Endothelial cell of umbilical vein (primary cell): ENCODE data around the gene TFCP2. TPM values are rescaled to one million over a fixed set of nuclear protein-coding genes. Genes with fewer than 3 reads are reported as not detected.

Experiments
- BruUV-seq: library from RNA; stranded (reverse); fragments of 400-500 nt; replicated peaks from 2 replicates; lab custom pipeline; 2021; lab: Mats Ljungman, UMichigan
- CTCF ChIA-PET: fragments of 300-600, 350-600 bp; sonication (Branson Sonifier 250); formaldehyde crosslinking; loops from one replicate; lab custom pipeline; 2021; ENCODE audit warnings: antibody characterized with exemption, inconsistent platforms; lab: Charles Lee
- POLR2A ChIA-PET: fragments of 300-600, 350-600 bp; sonication (Branson Sonifier 250); formaldehyde crosslinking; loops from one replicate; lab custom pipeline; 2021; ENCODE audit warnings: antibody characterized with exemption, inconsistent platforms; lab: Charles Lee
- DNase-seq: peaks from one replicate; pipeline ENCODE4 v3.0.0-alpha.2; 2011; ENCODE audit warnings: low read depth, low spot score
- FAIRE-seq: peaks from 2 replicates; lab custom pipeline; 2011; peaks lifted over from hg19 to GRCh38; lab: Jason Lieb, UNC
- H2AFZ ChIP-seq: 2 replicates; pipeline ENCODE4 v1.6.0; 2012; ENCODE audit warnings: low read depth, low read length, control low read depth, inconsistent platforms
- H3K27ac ChIP-seq: 2 replicates; pipeline ENCODE4 v1.5.1; 2011; ENCODE audit warnings: low read depth, mild to moderate bottlenecking, control low read depth, low read length, moderate library complexity; ENCODE audit not compliant: insufficient read depth
- H3K27me3 ChIP-seq, 2 experiments: 2 replicates each; pipeline versions ENCODE4 v1.6.0 to v1.6.1; 2011; ENCODE audit warnings: low read length in 2 of 2, mixed read lengths in 1 of 2; ENCODE audit not compliant: control insufficient read depth in 2 of 2, insufficient read depth in 2 of 2
- H3K36me3 ChIP-seq, 2 experiments: 2 replicates in 1 of 2; 3 replicates in 1 of 2; pipeline ENCODE4 v1.5.1; 2011; ENCODE audit warnings: low read length in 2 of 2, mild to moderate bottlenecking in 1 of 2, moderate library complexity in 1 of 2; ENCODE audit not compliant: control insufficient read depth in 2 of 2, insufficient read depth in 2 of 2; ENCODE audit errors: extremely low read depth in 1 of 2
- H3K4me1 ChIP-seq: 3 replicates; pipeline ENCODE4 v1.5.1; 2011; ENCODE audit warnings: mild to moderate bottlenecking, low read length; ENCODE audit not compliant: control insufficient read depth, insufficient read depth; ENCODE audit errors: extremely low read depth
- H3K4me2 ChIP-seq: 2 replicates; pipeline ENCODE4 v1.6.1; 2011; ENCODE audit warnings: low read length, control low read depth, mixed read lengths; ENCODE audit not compliant: insufficient read depth
- H3K4me3 ChIP-seq, 3 experiments: fragments of 200-600 bp in 1 of 3; sonication (generic), shearing (Covaris generic) in 1 of 3; replicated peaks in 1 of 3; 2 replicates each; pipeline ENCODE4 v1.5.1; 2011 to 2016; ENCODE audit warnings: control low read depth in 3 of 3, low read length in 3 of 3, mild to moderate bottlenecking in 2 of 3, inconsistent platforms in 1 of 3, low read depth in 1 of 3, moderate library complexity in 1 of 3; ENCODE audit not compliant: insufficient read depth in 1 of 3
- H3K79me2 ChIP-seq: 2 replicates; pipeline ENCODE4 v1.6.0; 2012; ENCODE audit warnings: low read length, inconsistent platforms; ENCODE audit not compliant: control insufficient read depth, insufficient read depth
- H3K9ac ChIP-seq: replicated peaks from 2 replicates; pipeline ENCODE3; 2011; ENCODE audit warnings: low read length, control low read depth; ENCODE audit not compliant: insufficient read depth; ENCODE audit errors: extremely low read depth
- H3K9me1 ChIP-seq: replicated peaks from 3 replicates; pipeline ENCODE4 v1.6.0; 2011; ENCODE audit warnings: mild to moderate bottlenecking, low read length; ENCODE audit not compliant: control insufficient read depth, insufficient read depth; ENCODE audit errors: extremely low read depth
- H3K9me3 ChIP-seq: replicated peaks from 2 replicates; pipeline ENCODE4 v1.5.1; 2012; ENCODE audit warnings: low read length, inconsistent platforms; ENCODE audit not compliant: control insufficient read depth, insufficient read depth
- H4K20me1 ChIP-seq: replicated peaks from 2 replicates; pipeline ENCODE3; 2011; ENCODE audit warnings: mild to moderate bottlenecking, low read length; ENCODE audit not compliant: control insufficient read depth, insufficient read depth; ENCODE audit errors: extremely low read depth
- EZH2 ChIP-seq: IDR thresholded peaks from 2 replicates; pipeline ENCODE4 v1.6.1; 2012; ENCODE audit warnings: borderline replicate concordance, low read depth, mild to moderate bottlenecking, moderate library complexity, low read length, inconsistent platforms; ENCODE audit not compliant: severe bottlenecking
- FOS ChIP-seq: IDR thresholded peaks from 2 replicates; pipeline ENCODE4 v1.6.1; 2011; ENCODE audit warnings: mild to moderate bottlenecking, low read length, moderate library complexity, borderline replicate concordance; ENCODE audit not compliant: insufficient read depth
- GATA2 ChIP-seq: IDR thresholded peaks from 2 replicates; pipeline ENCODE4 v1.7.0; 2011; ENCODE audit warnings: low read depth, mild to moderate bottlenecking, moderate library complexity, mixed read lengths, low read length; ENCODE audit not compliant: insufficient read length, insufficient read depth
- JUN ChIP-seq: IDR thresholded peaks from 2 replicates; pipeline ENCODE4 v1.6.1; 2011; ENCODE audit warnings: borderline replicate concordance, low read depth; ENCODE audit not compliant: insufficient read length, insufficient read depth
- MYC ChIP-seq: IDR thresholded peaks from one replicate; pipeline ENCODE4 v1.6.1; 2011; ENCODE audit warnings: mild to moderate bottlenecking, low read depth, low read length
- POLR2A ChIP-seq: IDR thresholded peaks from 2 replicates; pipeline ENCODE4 v1.6.1; 2012; ENCODE audit warnings: low read depth, mild to moderate bottlenecking, control low read depth, low read length
- POLR2AphosphoS5 ChIP-seq: IDR thresholded peaks from 2 replicates; pipeline ENCODE4 v1.6.1; 2012; ENCODE audit warnings: low read depth, mild to moderate bottlenecking, control low read depth, low read length, moderate library complexity; ENCODE audit not compliant: insufficient read depth
- dilution Hi-C: fragments of 300-500 bp; cut with MboI; formaldehyde crosslinking; loops from one replicate; pipeline ENCODE4 v1.15.0; 2019; ENCODE audit warnings: low sequenced_read_pairs; ENCODE audit not compliant: extremely low pct_ligation_motif_present
- intact Hi-C: fragments of 100-400 bp; cut with micrococcal nuclease; formaldehyde crosslinking; loops from one replicate; pipeline ENCODE4 v1.10.0; 2022
- polyA plus RNA-seq, 4 experiments: library from polyadenylated mRNA; depleted of rRNA in 3 of 4; stranded (reverse) in 3 of 4; unstranded in 1 of 4; fragments of >200 nt; gene quantifications; 2 replicates each; pipeline versions ENCODE4 v1.2.1 to v1.2.3, GENCODE V29; 2011 to 2012; ENCODE audit warnings: missing spikeins in 1 of 4
- small RNA-seq: library from RNA; depleted of rRNA; stranded (forward); fragments of <200 nt; gene quantifications from one replicate; pipeline ENCODE3, GENCODE V24; 2012; ENCODE audit warnings: low replicate concordance, low read depth; ENCODE audit not compliant: insufficient read depth, insufficient read length
- total RNA-seq: library from RNA; stranded (reverse); gene quantifications from 2 replicates; pipeline ENCODE4 v1.2.3, GENCODE V29; 2021
- TF ChIP-seq, protein P1 (sequence below), 2 donors: IDR thresholded peaks; 1 replicate in 1 of 2; 2 replicates in 1 of 2; pipeline ENCODE4 v1.5.1; 2011; ENCODE audit warnings: low read length in 2 of 2, mild to moderate bottlenecking in 2 of 2, moderate library complexity in 2 of 2, control low read depth in 1 of 2, inconsistent platforms in 1 of 2, low read depth in 1 of 2; ENCODE audit not compliant: insufficient read depth in 1 of 2; ENCODE audit errors: extremely low read depth in 1 of 2
- TF ChIP-seq, protein P2 (sequence below): IDR thresholded peaks from 2 replicates; pipeline ENCODE4 v1.6.1; 2011; ENCODE audit not compliant: insufficient read depth, insufficient read length

Gene TFCP2
- total and polyA plus RNA-seq, 2 donors (not counting 3 experiments of a cell fraction or from before 2014, with no cell fraction given) = 10.2 to 28.6 TPM

DNA sequence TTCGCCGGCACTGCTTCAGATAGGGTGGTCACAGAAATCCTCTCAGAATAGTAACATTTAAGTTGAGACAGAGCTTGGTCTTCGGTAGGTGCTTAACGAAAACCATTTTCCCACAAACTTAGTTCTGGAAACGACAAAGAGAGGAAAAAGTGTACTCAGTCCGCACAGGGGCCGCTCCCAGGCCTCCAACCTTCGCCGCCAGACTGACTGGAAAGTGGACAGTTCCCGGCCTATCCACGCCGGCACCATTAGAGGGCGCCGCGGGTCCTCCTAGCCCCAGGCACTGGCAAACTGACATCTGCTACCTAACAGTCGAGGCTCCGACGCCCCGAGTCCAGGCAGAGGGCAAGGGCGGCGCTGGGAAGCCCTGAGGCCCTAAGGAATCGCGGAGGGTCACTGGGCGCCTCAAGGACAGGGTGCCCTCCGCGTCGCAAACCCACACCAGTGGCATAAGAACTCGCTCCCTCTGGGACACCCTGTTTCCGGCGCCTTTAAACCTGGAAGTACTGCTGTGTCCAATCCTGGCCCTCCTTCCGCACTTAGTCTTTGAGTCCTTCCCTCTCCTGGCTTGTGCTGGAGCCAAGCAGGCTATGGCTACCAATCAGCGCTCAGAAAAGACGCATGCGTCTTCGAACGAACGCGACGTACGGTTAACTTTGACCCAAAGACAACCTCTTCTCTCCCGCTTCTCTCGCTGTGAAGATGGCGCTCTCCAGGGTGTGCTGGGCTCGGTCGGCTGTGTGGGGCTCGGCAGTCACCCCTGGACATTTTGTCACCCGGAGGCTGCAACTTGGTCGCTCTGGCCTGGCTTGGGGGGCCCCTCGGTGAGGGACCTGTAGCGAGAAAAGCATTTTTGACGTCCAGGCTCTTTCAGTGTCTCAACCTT, 125.0 kb downstream of the TFCP2 start, which contains the start of gene LETMD1:
LETMD1 (plus strand) TSS at position 673 of the 886 bp plus-strand sequence; CDS start at position 703, 30 bp downstream.
- FAIRE-seq (peak; percentile 97), DNase-seq (peak; percentile 99)
- Histone ChIP-seq H3K4me1 (peaks cover 11% of the 10 kb centered on the region), H3K27me3 (no peaks in the 10 kb centered on the region), H3K79me2 (peaks cover 12% of the 10 kb centered on the region), H3K9me1 (no peaks in the 10 kb centered on the region), H4K20me1 (no peaks in the 10 kb centered on the region), H3K4me2 (peak within 1 kb of the TSS; percentile 96), H3K36me3 (peaks cover 0 to 4% of the 10 kb centered on the region in 2 experiments), H3K9me3 (no peaks in the 10 kb centered on the region), H3K27ac (peak within 1 kb of the TSS; percentile 42), H2AFZ (peak within 1 kb of the TSS; percentile 79), H3K4me3 (peak within 1 kb of the TSS; percentile 75 to 92 (median 86)), H3K9ac (peak within 1 kb of the TSS; percentile 89)
- TSS peak; percentile 83 for BruUV-seq
- dilution Hi-C loops (no loop called here), intact Hi-C loops (loop anchor here (1.0 to 5.0 kb wide), 6 partner anchors 22 to 293 kb away; partner anchors contain the start of genes CSRNP2, DAZAP2 and SLC11A2)
- ChIA-PET CTCF (interaction anchor here (0.9 to 2.1 kb wide), 5 partner anchors 20 to 302 kb away, joined by 3 to 13 read pairs (median 4); no protein-coding TSS in a partner anchor), POLR2A (no interaction called here)
- TF ChIP-seq JUN (no peak), MYC (no peak), POLR2A (peak; percentile 94), POLR2AphosphoS5 (peak; percentile 95), GATA2 (no peak), FOS (no peak), EZH2 (no peak)
- TF ChIP-seq, protein P1, sequence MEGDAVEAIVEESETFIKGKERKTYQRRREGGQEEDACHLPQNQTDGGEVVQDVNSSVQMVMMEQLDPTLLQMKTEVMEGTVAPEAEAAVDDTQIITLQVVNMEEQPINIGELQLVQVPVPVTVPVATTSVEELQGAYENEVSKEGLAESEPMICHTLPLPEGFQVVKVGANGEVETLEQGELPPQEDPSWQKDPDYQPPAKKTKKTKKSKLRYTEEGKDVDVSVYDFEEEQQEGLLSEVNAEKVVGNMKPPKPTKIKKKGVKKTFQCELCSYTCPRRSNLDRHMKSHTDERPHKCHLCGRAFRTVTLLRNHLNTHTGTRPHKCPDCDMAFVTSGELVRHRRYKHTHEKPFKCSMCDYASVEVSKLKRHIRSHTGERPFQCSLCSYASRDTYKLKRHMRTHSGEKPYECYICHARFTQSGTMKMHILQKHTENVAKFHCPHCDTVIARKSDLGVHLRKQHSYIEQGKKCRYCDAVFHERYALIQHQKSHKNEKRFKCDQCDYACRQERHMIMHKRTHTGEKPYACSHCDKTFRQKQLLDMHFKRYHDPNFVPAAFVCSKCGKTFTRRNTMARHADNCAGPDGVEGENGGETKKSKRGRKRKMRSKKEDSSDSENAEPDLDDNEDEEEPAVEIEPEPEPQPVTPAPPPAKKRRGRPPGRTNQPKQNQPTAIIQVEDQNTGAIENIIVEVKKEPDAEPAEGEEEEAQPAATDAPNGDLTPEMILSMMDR (IDR thresholded peaks at IDR 0.05; ENCODE audit: extremely low read depth in 1 of 2, insufficient read depth in 1 of 2, low read depth in 1 of 2, low read length in 2 of 2) = peak; percentile 83 to 98
- TF ChIP-seq, protein P2, sequence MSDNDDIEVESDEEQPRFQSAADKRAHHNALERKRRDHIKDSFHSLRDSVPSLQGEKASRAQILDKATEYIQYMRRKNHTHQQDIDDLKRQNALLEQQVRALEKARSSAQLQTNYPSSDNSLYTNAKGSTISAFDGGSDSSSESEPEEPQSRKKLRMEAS = peak; percentile 23

Small RNAs within 50 kb of the gene (small RNA-seq; reads per million reads assigned to genes)
- gene RF00019 = not detected
- not detected for gene RNU6-199P

Other genes with a start within 250 kb of the TFCP2 start
- not detected in 2 replicates for gene HIGD1C, start 220.6 kb downstream of the TFCP2 start, total RNA-seq
- not detected in 2 replicates for gene HIGD1C, start 220.6 kb downstream of the TFCP2 start, polyA plus RNA-seq
- 41.1 and 56.4 TPM in 2 replicates for gene SLC11A2, start 146.8 kb downstream of the TFCP2 start, total RNA-seq
- gene SLC11A2, start 146.8 kb downstream of the TFCP2 start, polyA plus RNA-seq = 42.3 and 47.5 TPM in 2 replicates
- gene LETMD1, start 124.8 kb downstream of the TFCP2 start, total RNA-seq = 33.8 and 38.9 TPM in 2 replicates
- gene LETMD1, start 124.8 kb downstream of the TFCP2 start, polyA plus RNA-seq = 43.4 and 47.7 TPM in 2 replicates
- gene CSRNP2, start 89.5 kb downstream of the TFCP2 start, total RNA-seq = 42.1 and 49.7 TPM in 2 replicates
- 23.3 and 24.2 TPM in 2 replicates for gene CSRNP2, start 89.5 kb downstream of the TFCP2 start, polyA plus RNA-seq
- 14.4 and 17.5 TPM in 2 replicates for gene POU6F1, start 44.9 kb upstream of the TFCP2 start, total RNA-seq
- 5.4 and 6.4 TPM in 2 replicates for gene POU6F1, start 44.9 kb upstream of the TFCP2 start, polyA plus RNA-seq
- gene DAZAP2, start 65.7 kb upstream of the TFCP2 start, total RNA-seq = 177 TPM in 2 replicates
- gene DAZAP2, start 65.7 kb upstream of the TFCP2 start, polyA plus RNA-seq = 497 and 614 TPM in 2 replicates
- 26.2 and 29.1 TPM in 2 replicates for gene SMAGP, start 97.3 kb upstream of the TFCP2 start, total RNA-seq
- 17.3 and 21.4 TPM in 2 replicates for gene SMAGP, start 97.3 kb upstream of the TFCP2 start, polyA plus RNA-seq
- gene BIN2, start 151.0 kb upstream of the TFCP2 start, total RNA-seq = not detected in 2 replicates
- gene BIN2, start 151.0 kb upstream of the TFCP2 start, polyA plus RNA-seq = not detected in 2 replicates
- gene CELA1, start 173.5 kb upstream of the TFCP2 start, total RNA-seq = not detected in 2 replicates
- not detected in 2 replicates for gene CELA1, start 173.5 kb upstream of the TFCP2 start, polyA plus RNA-seq
- 38.3 and 39.2 TPM in 2 replicates for gene GALNT6, start 218.3 kb upstream of the TFCP2 start, total RNA-seq
- gene GALNT6, start 218.3 kb upstream of the TFCP2 start, polyA plus RNA-seq = 13.8 and 18.7 TPM in 2 replicates